ENCODE measurements around the gene CD81.

- TF ChIP-seq CTCF (conservative IDR thresholded peaks at IDR 0.05; ENCODE audit: low read depth in 2 of 2) (peak; percentile 73 to 93), CREB1 (CRISPR knock-in tag; IDR thresholded peaks at IDR 0.05; ENCODE audit: low read depth) (no peak), EZH2 (IDR thresholded peaks at IDR 0.05; ENCODE audit: low read depth, unreplicated experiment) (no peak), POLR2AphosphoS5 (IDR thresholded peaks at IDR 0.05; ENCODE audit: low read depth) (no peak)
Measured at GRCh38 chr11:2420502-2421225, 43.6 kb downstream of the CD81 start.
